RWPE2 (cell line): Measurements from ENCODE around the gene TCEA2.

Experiments used
- ATAC-seq: fragments of 200-7000 bp; cut with Tn5 transposase; 3 replicates; pipeline ENCODE4 v1.9.1; 2021; ENCODE audit warnings: low read depth
- DNase-seq: peaks from one replicate; pipeline ENCODE4 v3.0.0-alpha.2; 2020; ENCODE audit warnings: low spot score
- H3K27ac ChIP-seq: fragments of 450-650 bp; 2 replicates; pipeline ENCODE4 v1.5.1; 2017; ENCODE audit warnings: mild to moderate bottlenecking; ENCODE audit not compliant: poor library complexity, severe bottlenecking
- H3K27me3 ChIP-seq: fragments of 250-450 bp; sonication (Bioruptor Pico); 2 replicates; pipeline ENCODE4 v1.5.1; 2021; ENCODE audit warnings: mild to moderate bottlenecking, moderate library complexity; ENCODE audit not compliant: insufficient read depth, poor library complexity, severe bottlenecking
- H3K36me3 ChIP-seq: fragments of 250-450 bp; sonication (Bioruptor Pico); 2 replicates; pipeline ENCODE4 v1.5.1; 2020; ENCODE audit warnings: low read depth, mild to moderate bottlenecking, moderate library complexity
- H3K4me1 ChIP-seq: fragments of 250-450 bp; sonication (Bioruptor Pico); 2 replicates; pipeline ENCODE4 v1.5.1; 2021; ENCODE audit warnings: mild to moderate bottlenecking, moderate library complexity; ENCODE audit not compliant: insufficient read depth, poor library complexity, severe bottlenecking
- H3K4me3 ChIP-seq: fragments of 250-450 bp; sonication (Bioruptor Pico); 2 replicates; pipeline ENCODE4 v1.5.1; 2021; ENCODE audit warnings: mild to moderate bottlenecking, moderate library complexity; ENCODE audit not compliant: severe bottlenecking
- H3K9me3 ChIP-seq: fragments of 250-450 bp; sonication (Bioruptor Pico); 2 replicates; pipeline ENCODE4 v1.5.1; 2021; ENCODE audit warnings: mild to moderate bottlenecking, moderate library complexity; ENCODE audit not compliant: severe bottlenecking
- CTCF ChIP-seq: fragments of 450-650 bp; IDR thresholded peaks from one replicate; pipeline ENCODE4 v1.5.1; 2017; ENCODE audit warnings: mild to moderate bottlenecking, moderate library complexity; ENCODE audit not compliant: poor library complexity, severe bottlenecking

Gene TCEA2

GRCh38 chr20:64080013-64080812 is 17.2 kb downstream of the TCEA2 start, which contains the start of gene OPRL1:
Gene OPRL1 (plus strand): TSS chr20:64080082. CDS start chr20:64092721, 12,639 bp downstream.
- ATAC-seq: peak; percentile 6
- DNase-seq: no peak
- Histone ChIP-seq H3K4me3 (peak within 1 kb of the TSS; percentile 85), H3K27me3 (peaks cover 19% of the 10 kb centered on the region), H3K36me3 (no peaks in the 10 kb centered on the region), H3K27ac (peak within 1 kb of the TSS; percentile 38), H3K4me1 (peaks cover 10% of the 10 kb centered on the region), H3K9me3 (no peaks in the 10 kb centered on the region)
- no peak for TF ChIP-seq CTCF

- Histone ChIP-seq H3K36me3 (no peaks in the 10 kb centered on the region), H3K27me3 (peaks cover 20% of the 10 kb centered on the region), H3K4me3 (no peak overlapping the region), H3K9me3 (no peaks in the 10 kb centered on the region), H3K27ac (no peak overlapping the region), H3K4me1 (peaks cover 10% of the 10 kb centered on the region)
- ATAC-seq: no peak
- DNase-seq: no peak
- no peak for TF ChIP-seq CTCF
Measured at GRCh38 chr20:64080813-64081623, 18.0 kb downstream of the TCEA2 start.

- Histone ChIP-seq H3K4me1 (peaks cover 10% of the 10 kb centered on the region), H3K27ac (no peak overlapping the region), H3K27me3 (peaks cover 20% of the 10 kb centered on the region), H3K36me3 (no peaks in the 10 kb centered on the region), H3K9me3 (no peaks in the 10 kb centered on the region), H3K4me3 (no peak overlapping the region)
- ATAC-seq: no peak
- DNase-seq: no peak
- TF ChIP-seq CTCF: no peak
Measured at GRCh38 chr20:64081624-64081964, 18.6 kb downstream of the TCEA2 start.

GRCh38 chr20:64082126-64082731 is 19.2 kb downstream of the TCEA2 start:
- no peaks in the 10 kb centered on the region for H3K9me3 ChIP-seq
- no peak overlapping the region for H3K4me3 ChIP-seq
- no peaks in the 10 kb centered on the region for H3K36me3 ChIP-seq
- no peak for TF ChIP-seq CTCF
- H3K27ac ChIP-seq: no peak overlapping the region
- H3K4me1 ChIP-seq: peaks cover 10% of the 10 kb centered on the region
- H3K27me3 ChIP-seq: peaks cover 20% of the 10 kb centered on the region
- DNase-seq (no peak), ATAC-seq (no peak)
